GM12873 (cell line): ENCODE data around the gene FBXO36.

Experiments used
- TF ChIP-seq, protein P1 (sequence below): IDR thresholded peaks from 2 replicates; pipeline ENCODE4 v1.5.1; 2012; ENCODE audit warnings: low read depth, mild to moderate bottlenecking, moderate library complexity, low read length, control low read depth; ENCODE audit not compliant: insufficient read depth; ENCODE audit errors: missing control alignments

The FBXO36 gene

DNA sequence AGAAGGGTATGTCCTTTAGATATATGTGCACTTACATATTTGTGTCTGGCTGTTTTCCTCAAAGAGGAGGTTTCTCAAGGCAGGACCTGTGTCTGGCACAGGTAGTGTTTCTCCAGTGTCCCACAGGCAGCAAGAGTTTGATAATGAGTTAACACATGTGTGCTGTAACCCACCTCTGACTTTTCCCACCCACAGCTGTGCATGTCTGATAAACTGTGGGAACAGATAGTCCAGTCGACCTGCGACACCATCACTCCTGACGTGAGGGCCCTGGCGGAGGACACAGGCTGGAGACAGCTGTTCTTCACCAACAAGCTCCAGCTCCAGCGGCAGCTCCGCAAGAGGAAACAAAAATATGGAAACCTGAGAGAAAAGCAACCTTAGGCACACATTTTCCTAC is 88.2 kb downstream of the FBXO36 start:
- TF ChIP-seq, protein P1, sequence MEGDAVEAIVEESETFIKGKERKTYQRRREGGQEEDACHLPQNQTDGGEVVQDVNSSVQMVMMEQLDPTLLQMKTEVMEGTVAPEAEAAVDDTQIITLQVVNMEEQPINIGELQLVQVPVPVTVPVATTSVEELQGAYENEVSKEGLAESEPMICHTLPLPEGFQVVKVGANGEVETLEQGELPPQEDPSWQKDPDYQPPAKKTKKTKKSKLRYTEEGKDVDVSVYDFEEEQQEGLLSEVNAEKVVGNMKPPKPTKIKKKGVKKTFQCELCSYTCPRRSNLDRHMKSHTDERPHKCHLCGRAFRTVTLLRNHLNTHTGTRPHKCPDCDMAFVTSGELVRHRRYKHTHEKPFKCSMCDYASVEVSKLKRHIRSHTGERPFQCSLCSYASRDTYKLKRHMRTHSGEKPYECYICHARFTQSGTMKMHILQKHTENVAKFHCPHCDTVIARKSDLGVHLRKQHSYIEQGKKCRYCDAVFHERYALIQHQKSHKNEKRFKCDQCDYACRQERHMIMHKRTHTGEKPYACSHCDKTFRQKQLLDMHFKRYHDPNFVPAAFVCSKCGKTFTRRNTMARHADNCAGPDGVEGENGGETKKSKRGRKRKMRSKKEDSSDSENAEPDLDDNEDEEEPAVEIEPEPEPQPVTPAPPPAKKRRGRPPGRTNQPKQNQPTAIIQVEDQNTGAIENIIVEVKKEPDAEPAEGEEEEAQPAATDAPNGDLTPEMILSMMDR = no peak

DNA sequence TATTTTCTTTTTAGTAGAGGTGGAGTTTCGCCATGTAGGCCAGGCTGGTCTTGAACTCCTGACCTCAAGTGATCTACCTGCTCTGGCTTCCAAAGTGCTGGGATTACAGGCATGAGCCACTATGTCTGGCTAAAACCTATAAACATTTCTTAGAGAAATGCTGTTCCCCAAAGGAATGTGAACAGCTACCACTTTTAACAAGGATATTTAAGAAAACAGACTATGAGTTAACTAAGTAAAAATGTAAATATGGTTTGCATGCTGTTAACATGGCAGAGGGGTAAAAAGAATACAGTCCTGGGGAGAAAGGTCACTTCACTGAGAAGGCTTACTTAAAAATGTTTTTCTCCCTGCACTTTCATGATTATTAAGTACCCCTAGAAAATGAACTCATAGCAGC is 89.3 kb downstream of the FBXO36 start:
- TF ChIP-seq, protein P1 = no peak

DNA sequence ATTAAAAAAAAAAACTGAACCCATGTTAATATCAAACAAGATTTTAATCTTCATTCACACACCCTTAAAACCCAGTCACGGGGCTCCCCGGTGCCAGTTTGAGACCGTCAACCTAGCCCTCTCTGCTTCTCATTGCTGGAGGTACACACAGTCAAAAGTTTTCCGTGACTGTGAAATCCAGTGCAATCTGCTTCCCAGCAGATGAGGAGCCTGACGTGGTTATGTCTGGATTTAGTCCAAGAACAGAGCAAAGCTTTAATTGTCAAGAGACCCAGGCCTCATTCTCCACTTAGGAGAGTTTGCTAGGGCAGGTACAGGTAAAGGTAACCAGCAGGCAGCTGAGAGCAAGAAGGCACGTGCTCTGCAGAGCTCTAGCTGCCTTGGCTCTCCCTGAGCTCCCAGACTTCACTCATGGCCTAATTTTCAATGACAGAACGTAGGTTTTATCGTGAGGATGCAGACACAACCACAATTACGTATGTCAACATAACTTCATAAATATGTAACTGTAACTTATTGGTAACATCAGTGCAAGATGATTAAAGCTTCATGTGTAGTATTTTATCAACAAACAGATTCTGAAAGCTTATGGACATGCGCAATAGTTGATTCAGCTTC is 90.1 kb downstream of the FBXO36 start:
- TF ChIP-seq, protein P1 = no peak

DNA sequence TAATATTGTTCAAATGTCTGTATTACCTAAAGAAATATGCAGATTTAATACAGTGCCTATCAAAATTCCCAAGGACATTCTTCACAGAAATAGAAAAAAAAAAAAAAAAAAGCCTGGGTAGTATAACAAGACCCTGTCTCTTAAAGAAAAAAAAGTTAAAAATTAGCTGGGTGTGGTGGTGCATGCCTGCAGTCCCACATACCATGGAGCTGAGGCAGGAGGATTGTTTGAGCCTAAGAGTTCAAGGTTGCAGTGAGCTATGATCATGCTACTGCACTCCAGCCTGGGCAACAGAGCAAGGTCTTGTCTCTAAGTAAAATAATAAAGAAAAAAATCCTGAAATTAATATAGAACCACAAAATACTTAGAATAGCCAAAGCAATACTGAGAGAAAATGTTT is 94.5 kb downstream of the FBXO36 start:
- TF ChIP-seq, protein P1 = no peak

DNA sequence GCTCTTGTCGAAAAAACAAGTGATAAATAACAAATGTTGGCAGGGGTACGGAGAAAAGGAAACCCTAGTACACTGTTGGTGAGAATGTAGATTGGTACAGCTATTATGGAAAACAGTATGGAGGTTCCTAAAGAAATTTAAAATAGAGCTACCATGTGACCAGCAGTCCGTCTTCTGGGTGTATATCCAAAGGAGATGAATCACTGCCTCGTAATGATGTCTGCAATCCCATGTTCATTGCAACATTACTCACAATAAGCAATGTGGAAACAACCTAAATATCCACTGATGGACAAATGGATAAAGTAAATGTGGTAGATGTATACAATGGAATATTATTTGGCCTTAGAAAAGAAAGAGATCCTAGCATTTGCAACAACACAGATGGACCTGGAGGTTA is 95.8 kb downstream of the FBXO36 start:
- TF ChIP-seq, protein P1 = no peak

DNA sequence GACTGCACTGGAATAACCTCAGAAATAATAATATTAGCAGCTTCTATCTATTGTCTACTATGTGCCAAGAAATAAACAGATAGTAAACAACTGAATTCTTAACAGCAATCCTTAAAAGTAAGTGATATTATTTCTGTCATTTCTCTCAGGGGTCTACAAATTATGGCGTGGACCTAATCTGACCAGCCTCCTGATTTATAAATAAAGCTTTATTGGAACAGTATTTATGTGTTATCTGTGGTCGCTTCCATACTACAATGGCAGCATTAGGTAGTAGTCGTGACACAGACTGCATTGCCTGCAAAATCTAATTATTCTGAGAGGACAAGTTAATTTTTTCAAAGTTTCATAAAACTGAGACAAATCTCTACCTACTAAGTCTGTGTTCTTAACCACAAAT is 97.4 kb downstream of the FBXO36 start:
- TF ChIP-seq, protein P1 = no peak

DNA sequence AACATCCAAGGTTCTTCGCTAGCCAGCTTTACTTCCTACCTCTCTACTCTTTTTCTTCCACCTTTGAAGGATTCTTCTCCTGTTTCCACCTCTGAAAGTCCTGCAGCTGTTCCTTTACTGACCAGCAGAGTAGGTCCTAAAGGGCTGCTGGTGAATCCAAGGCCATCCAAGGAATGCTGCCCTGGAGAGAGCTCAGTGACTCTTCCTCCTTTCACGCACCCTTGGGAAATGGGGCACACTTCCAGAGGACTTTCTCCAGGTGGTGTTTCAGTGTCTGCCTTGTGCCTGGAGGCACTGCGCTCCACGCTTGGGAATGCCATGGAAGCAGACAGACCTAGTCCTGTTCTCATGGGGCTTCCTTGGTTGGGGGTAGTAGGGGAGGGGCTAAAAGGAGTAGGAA is 101.0 kb downstream of the FBXO36 start:
- TF ChIP-seq, protein P1 = no peak

DNA sequence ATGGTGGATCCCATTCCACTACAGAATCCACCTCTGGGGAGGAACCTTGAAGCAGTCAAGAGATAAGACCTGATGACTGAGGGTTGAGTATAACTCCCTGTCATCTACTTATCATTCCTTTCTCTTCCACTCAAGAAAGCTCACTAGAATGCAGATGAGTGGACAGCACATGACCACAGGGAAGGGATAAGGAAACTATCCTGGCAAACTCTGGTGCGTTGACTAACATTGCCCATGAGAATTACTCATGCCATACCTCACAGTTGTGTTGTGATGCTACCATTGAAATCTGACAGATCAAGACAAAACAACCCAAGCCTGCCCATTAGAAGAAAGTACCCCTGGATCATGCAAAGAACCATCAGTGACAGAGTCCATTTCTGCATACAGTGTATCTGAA is 119.9 kb downstream of the FBXO36 start:
- TF ChIP-seq, protein P1 = no peak
